ENCODE data around the gene CDA. TPM values are rescaled to one million over a fixed set of nuclear protein-coding genes. Genes with fewer than 3 reads are reported as not detected.

Gene CDA
- total RNA-seq, 3 donors from 2014 or later (not counting 1 experiment from before 2014, with no cell fraction given): 1.4 to 5.3 TPM; not detected in 1

- no peak overlapping the region for H3K27ac Mint-ChIP-seq
- no peak overlapping the region for H3K4me3 Mint-ChIP-seq
- intact Hi-C loops (cut with micrococcal nuclease): no loop called here
- no peak for TF ChIP-seq CTCF (IDR thresholded peaks at IDR 0.05)
- Histone ChIP-seq H3K9me3 (ENCODE audit: control insufficient read depth, insufficient read depth, low read length) (no peaks in the 10 kb centered on the region), H3K4me3 (ENCODE audit: low read length) (no peak overlapping the region), H3K36me3 (ENCODE audit: control insufficient read depth, insufficient read depth, low read length) (no peaks in the 10 kb centered on the region), H3K27me3 (ENCODE audit: control insufficient read depth, insufficient read depth, low read length) (no peaks in the 10 kb centered on the region), H3K27ac (ENCODE audit: low read length) (no peak overlapping the region), H3K4me1 (ENCODE audit: control insufficient read depth, insufficient read depth, low read length) (no peaks in the 10 kb centered on the region)
- ATAC-seq (no peak), DNase-seq (no peak)
- no peaks in the 10 kb centered on the region for H3K9me3 Mint-ChIP-seq
- WGBS (ENCODE audit: insufficient coverage): 83% methylated on average over 5 of the region's 6 CpGs
- H3K27me3 Mint-ChIP-seq (ENCODE audit: low read depth in 2 of 2): peaks cover 0 to 2% of the 10 kb centered on the region in 2 donors
- H3K4me1 Mint-ChIP-seq: no peaks in the 10 kb centered on the region
- no peaks in the 10 kb centered on the region for H3K36me3 Mint-ChIP-seq
Measured at GRCh38 chr1:20609541-20609940, 20.6 kb downstream of the CDA start.

- no peaks in the 10 kb centered on the region for H3K4me1 Mint-ChIP-seq
- no peaks in the 10 kb centered on the region for H3K4me1 ChIP-seq (ENCODE audit: control insufficient read depth, insufficient read depth, low read length)
- no peak for TF ChIP-seq CTCF (IDR thresholded peaks at IDR 0.05)
- DNase-seq (no peak), ATAC-seq (no peak)
- no peaks in the 10 kb centered on the region for H3K9me3 ChIP-seq (ENCODE audit: control insufficient read depth, insufficient read depth, low read length)
- H3K4me3 Mint-ChIP-seq: no peak overlapping the region
- H3K4me3 ChIP-seq (ENCODE audit: low read length): no peak overlapping the region
- no peaks in the 10 kb centered on the region for H3K36me3 ChIP-seq (ENCODE audit: control insufficient read depth, insufficient read depth, low read length)
- intact Hi-C loops (cut with micrococcal nuclease): no loop called here
- peaks cover 0 to 2% of the 10 kb centered on the region in 2 donors for H3K27me3 Mint-ChIP-seq (ENCODE audit: low read depth in 2 of 2)
- no peaks in the 10 kb centered on the region for H3K27me3 ChIP-seq (ENCODE audit: control insufficient read depth, insufficient read depth, low read length)
- no peaks in the 10 kb centered on the region for H3K9me3 Mint-ChIP-seq
- no peak overlapping the region for H3K27ac ChIP-seq (ENCODE audit: low read length)
- no peaks in the 10 kb centered on the region for H3K36me3 Mint-ChIP-seq
- WGBS (ENCODE audit: insufficient coverage): 94% methylated on average over 2 of the region's 2 CpGs
- no peak overlapping the region for H3K27ac Mint-ChIP-seq
Measured at GRCh38 chr1:20610970-20611369, 22.1 kb downstream of the CDA start.

- intact Hi-C loops (cut with micrococcal nuclease): no loop called here
- ATAC-seq: no peak
- Histone ChIP-seq H3K4me3 (ENCODE audit: low read length) (no peak overlapping the region), H3K27me3 (ENCODE audit: control insufficient read depth, insufficient read depth, low read length) (no peaks in the 10 kb centered on the region), H3K9me3 (ENCODE audit: control insufficient read depth, insufficient read depth, low read length) (no peaks in the 10 kb centered on the region), H3K4me1 (ENCODE audit: control insufficient read depth, insufficient read depth, low read length) (no peaks in the 10 kb centered on the region), H3K27ac (ENCODE audit: low read length) (no peak overlapping the region), H3K36me3 (ENCODE audit: control insufficient read depth, insufficient read depth, low read length) (no peaks in the 10 kb centered on the region)
- H3K9me3 Mint-ChIP-seq: no peaks in the 10 kb centered on the region
- no peaks in the 10 kb centered on the region for H3K36me3 Mint-ChIP-seq
- no peak for TF ChIP-seq CTCF (IDR thresholded peaks at IDR 0.05)
- peaks cover 0 to 2% of the 10 kb centered on the region in 2 donors for H3K27me3 Mint-ChIP-seq (ENCODE audit: low read depth in 2 of 2)
- WGBS (ENCODE audit: insufficient coverage): 84% methylated on average over 5 of the region's 5 CpGs
- DNase-seq: no peak
- H3K4me3 Mint-ChIP-seq: no peak overlapping the region
- no peak overlapping the region for H3K27ac Mint-ChIP-seq
- no peaks in the 10 kb centered on the region for H3K4me1 Mint-ChIP-seq
Measured at GRCh38 chr1:20611652-20612051, 22.8 kb downstream of the CDA start.

- H3K27ac Mint-ChIP-seq: no peak overlapping the region
- no peaks in the 10 kb centered on the region for H3K9me3 ChIP-seq (ENCODE audit: control insufficient read depth, insufficient read depth, low read length)
- no peak for ATAC-seq
- no peak overlapping the region for H3K4me3 ChIP-seq (ENCODE audit: low read length)
- no peak overlapping the region for H3K27ac ChIP-seq (ENCODE audit: low read length)
- no peaks in the 10 kb centered on the region for H3K9me3 Mint-ChIP-seq
- DNase-seq: no peak
- no peaks in the 10 kb centered on the region for H3K36me3 Mint-ChIP-seq
- TF ChIP-seq CTCF (IDR thresholded peaks at IDR 0.05): no peak
- no peak overlapping the region for H3K4me3 Mint-ChIP-seq
- H3K36me3 ChIP-seq (ENCODE audit: control insufficient read depth, insufficient read depth, low read length): no peaks in the 10 kb centered on the region
- H3K4me1 ChIP-seq (ENCODE audit: control insufficient read depth, insufficient read depth, low read length): no peaks in the 10 kb centered on the region
- H3K27me3 Mint-ChIP-seq (ENCODE audit: low read depth in 2 of 2): peaks cover 0 to 2% of the 10 kb centered on the region in 2 donors
- H3K27me3 ChIP-seq (ENCODE audit: control insufficient read depth, insufficient read depth, low read length): no peaks in the 10 kb centered on the region
- WGBS (ENCODE audit: insufficient coverage): 85% methylated on average over 11 of the region's 11 CpGs
- intact Hi-C loops (cut with micrococcal nuclease): no loop called here
- H3K4me1 Mint-ChIP-seq: no peaks in the 10 kb centered on the region
Measured at GRCh38 chr1:20612221-20612746, 23.4 kb downstream of the CDA start.
